Measurements from ENCODE around the gene EXOSC9.
A peak's percentile ranks its signal among the peaks of the same experiment; 100 is the strongest.

Gene EXOSC9

DNA sequence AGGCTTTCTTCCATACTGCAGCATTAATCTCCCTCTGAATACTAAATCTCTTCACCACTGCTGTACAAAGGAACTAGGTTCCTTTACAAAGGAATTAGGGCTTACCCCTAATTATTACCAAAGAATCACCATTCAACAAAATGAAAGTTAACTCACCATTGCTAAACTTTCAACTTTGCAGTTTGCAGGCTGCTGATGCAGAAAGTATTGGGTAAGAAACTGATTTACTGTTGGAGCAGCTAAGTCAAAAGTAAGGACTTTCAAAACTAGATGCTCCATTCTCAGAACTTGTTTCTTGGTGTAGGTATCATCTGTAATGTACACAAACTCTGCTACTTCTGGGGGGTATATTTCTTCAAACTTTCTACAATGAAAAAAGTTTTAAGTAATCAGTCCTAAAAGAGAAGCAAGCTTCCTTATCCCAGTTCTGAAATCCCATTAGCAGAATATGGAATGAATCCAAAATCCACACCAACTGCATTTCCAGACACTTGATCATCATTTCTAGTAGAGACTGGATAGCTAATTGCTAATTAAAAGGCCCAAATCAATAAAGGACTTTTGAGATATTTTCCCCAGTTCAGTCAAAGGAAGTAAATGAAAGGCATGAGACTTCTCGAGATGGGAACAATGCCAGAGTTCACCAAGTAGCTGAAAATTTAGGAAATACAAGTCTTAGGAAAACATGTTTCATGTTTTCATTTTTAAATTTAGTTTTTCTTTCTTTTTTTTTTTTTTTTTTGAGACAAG is 18.3 kb downstream of the EXOSC9 start:
- in situ Hi-C loops (cut with HindIII; ENCODE audit: low pct_unique_long_range_greater_than_20kb, low sequenced_read_pairs), result no loop called here
- no peak for TF ChIP-seq JUND (IDR thresholded peaks at IDR 0.05; ENCODE audit: low read depth)
- no peak for DNase-seq (ENCODE audit: low read depth in 1 of 2, low spot score in 1 of 2)

DNA sequence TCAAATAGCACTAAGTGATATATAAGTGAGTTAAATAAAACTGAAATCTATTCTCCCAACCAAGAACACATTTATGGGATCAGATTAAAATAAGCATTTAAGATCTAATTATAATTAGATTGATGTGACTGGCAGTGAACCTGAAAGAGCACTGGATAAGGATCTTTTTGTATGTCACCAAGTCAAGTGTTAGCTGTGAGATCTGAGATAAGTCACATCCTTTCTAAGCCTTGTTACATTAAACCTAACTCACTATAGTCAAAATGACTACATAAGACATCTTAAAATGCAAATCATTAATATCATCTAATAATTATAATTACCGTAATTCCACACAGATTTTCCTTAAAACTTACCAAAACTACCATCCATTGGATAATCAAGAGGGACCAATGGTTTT is 20.9 kb downstream of the EXOSC9 start:
- in situ Hi-C loops (cut with HindIII; ENCODE audit: low pct_unique_long_range_greater_than_20kb, low sequenced_read_pairs), result no loop called here
- DNase-seq (ENCODE audit: low read depth in 1 of 2, low spot score in 1 of 2), result no peak
- no peak for TF ChIP-seq JUND (IDR thresholded peaks at IDR 0.05; ENCODE audit: low read depth)

DNA sequence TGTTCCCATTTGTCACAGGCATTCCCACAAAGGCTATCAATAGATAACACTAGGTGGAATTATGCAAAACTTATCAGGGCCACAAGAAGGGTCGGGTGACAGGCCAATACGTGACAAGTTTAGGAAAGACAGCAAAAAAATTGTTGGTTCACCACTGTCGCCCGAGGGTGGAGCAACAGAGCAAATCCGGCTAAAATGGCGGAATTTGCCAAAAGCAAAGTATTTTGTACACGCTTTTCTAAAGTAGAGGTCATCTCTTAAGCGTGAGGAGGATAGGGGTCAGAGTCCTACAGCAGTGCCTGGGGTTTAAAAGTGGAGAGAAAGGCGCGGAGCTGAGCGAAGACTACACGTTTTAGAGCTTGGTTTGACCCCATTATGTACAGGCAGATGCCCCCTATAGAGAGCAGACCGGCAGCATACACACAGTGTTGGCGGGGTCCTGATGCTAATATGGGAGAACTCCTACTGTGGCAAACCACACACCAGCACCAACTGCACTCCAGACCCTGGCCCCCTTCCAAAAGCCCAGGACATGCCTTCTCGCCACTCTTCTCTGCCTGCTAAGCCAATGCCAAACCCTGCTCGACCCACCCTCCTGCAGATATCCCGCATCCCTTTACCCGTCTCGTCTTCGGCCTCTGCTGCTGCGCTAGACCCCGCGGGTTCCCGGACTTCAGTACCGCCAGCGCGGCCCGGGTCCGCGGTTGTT is 21.8 kb downstream of the EXOSC9 start:
- in situ Hi-C loops (cut with HindIII; ENCODE audit: low pct_unique_long_range_greater_than_20kb, low sequenced_read_pairs), result no loop called here
- DNase-seq (ENCODE audit: low read depth in 1 of 2, low spot score in 1 of 2), result peak in 1 of 2 experiments; percentile 20
- no peak for TF ChIP-seq JUND (IDR thresholded peaks at IDR 0.05; ENCODE audit: low read depth)

DNA sequence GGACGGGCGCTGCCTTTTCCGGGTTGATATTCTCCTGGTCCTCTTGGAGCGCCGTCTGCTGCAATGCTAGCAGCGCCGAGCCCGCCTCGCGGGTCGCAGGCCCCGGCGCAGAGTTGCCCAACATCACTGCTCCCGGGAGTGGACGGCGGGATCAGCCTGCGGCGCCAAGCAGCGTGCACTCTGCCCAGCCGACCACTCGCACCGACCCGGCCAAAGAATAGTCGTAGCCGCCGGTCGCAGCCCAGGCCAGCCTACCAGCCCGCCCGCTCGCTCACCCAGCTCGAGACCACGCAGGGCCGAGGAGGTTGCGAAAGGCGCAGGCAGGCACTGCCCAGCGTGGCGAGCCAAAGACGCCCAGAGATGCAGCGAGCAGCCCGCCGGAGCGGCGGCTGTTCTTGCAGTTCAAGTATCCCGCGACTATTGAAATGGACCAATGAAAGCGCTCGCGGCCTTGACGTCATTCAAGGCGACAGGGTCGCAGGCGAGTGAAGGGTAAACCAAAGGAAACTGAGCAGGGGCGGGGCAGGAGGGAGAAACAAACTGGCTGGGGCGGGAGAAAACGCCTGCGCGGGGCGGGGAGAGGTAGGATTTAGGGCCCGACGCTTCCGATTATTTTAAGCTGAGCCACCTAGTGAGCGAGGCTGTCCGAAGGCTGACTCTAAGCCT is 22.5 kb downstream of the EXOSC9 start, which contains the start of gene CCNA2:
Gene CCNA2, minus strand, starts transcription at position 379 of the 666 bp plus-strand sequence. Its CDS starts 255 bp downstream, at position 124.
- DNase-seq (ENCODE audit: low read depth in 1 of 2, low spot score in 1 of 2), result peak; percentile 75 to 97
- in situ Hi-C loops (cut with HindIII; ENCODE audit: low pct_unique_long_range_greater_than_20kb, low sequenced_read_pairs), result no loop called here
- no peak for TF ChIP-seq JUND (IDR thresholded peaks at IDR 0.05; ENCODE audit: low read depth)

DNA sequence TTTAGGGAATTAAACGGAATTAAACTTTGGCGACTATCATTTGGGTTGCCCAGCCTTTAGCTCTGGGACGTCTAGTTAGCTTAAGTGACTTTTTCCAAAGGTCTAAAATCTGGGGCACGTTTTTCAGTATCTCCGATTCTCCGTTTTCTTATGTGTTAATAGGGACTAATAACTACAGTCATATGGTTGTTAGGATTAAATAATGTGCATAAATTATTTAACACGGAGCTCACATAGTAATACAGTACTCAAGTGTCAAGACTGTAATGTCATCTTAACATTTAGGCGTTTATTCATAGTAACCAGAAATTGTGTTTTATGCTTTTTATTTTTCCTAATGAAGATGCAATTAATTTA is 23.0 kb downstream of the EXOSC9 start:
- no peak for TF ChIP-seq JUND (IDR thresholded peaks at IDR 0.05; ENCODE audit: low read depth)
- DNase-seq (ENCODE audit: low read depth in 1 of 2, low spot score in 1 of 2), result no peak
- in situ Hi-C loops (cut with HindIII; ENCODE audit: low pct_unique_long_range_greater_than_20kb, low sequenced_read_pairs), result no loop called here

DNA sequence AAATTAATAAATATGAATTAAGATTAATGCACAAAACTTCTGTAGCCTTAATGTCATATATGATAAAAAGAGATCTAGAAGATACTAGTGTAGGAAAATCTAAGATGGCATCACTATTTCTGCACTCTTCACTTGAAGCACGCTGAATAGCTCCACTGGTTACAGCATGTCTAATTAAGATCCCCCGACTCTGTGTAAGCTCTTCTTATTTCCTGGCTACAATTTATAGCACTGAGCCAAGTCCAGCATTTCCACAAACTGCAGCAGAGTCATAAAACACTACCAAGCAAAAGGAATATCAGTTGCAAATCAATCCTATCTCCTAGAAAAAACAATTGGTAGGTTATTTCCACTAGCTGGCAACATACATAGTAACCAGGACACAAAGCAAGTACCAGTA is 23.8 kb downstream of the EXOSC9 start:
- in situ Hi-C loops (cut with HindIII; ENCODE audit: low pct_unique_long_range_greater_than_20kb, low sequenced_read_pairs), result no loop called here
- DNase-seq (ENCODE audit: low read depth in 1 of 2, low spot score in 1 of 2), result no peak
- TF ChIP-seq JUND (IDR thresholded peaks at IDR 0.05; ENCODE audit: low read depth), result no peak

DNA sequence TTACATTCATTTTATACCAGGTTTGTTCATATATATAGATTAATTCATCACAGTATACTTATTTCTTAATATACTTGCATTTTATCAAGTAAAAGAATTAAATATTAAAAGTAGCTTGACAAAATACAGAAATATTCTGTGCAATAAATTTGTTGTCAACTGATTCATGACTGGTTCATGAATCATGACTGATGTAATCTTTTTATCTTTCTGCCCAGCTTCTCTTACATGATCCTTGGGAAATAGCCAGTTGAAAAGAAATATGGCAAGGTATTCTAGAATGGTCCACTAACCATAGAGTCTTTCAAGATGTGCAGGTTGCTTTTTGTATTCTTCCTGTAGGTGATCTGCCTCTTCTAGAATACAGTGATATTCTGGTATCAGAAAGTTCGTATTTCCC is 26.7 kb downstream of the EXOSC9 start:
- TF ChIP-seq JUND (IDR thresholded peaks at IDR 0.05; ENCODE audit: low read depth), result no peak
- DNase-seq (ENCODE audit: low read depth in 1 of 2, low spot score in 1 of 2), result no peak
- in situ Hi-C loops (cut with HindIII; ENCODE audit: low pct_unique_long_range_greater_than_20kb, low sequenced_read_pairs), result no loop called here

DNA sequence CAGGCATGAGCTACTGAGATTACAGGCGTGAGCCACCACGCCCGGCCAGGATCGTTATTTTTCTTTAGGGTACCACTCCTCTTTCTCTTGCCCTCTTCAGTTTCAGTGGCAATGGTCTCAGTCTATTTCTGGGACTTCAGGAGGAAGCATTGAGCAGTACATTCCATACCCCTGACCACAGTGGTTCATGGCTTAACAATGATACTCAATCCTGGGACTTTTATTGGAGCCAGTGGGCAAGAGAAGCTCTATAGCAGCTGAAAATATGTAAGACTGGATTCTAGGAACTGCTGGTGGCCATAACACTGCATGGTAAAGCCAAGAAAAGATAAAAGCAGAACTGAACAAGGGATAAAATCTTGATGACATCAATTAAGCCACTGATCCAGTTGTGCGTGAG is 28.4 kb downstream of the EXOSC9 start:
- TF ChIP-seq JUND (IDR thresholded peaks at IDR 0.05; ENCODE audit: low read depth), result no peak
- in situ Hi-C loops (cut with HindIII; ENCODE audit: low pct_unique_long_range_greater_than_20kb, low sequenced_read_pairs), result no loop called here
- no peak for DNase-seq (ENCODE audit: low read depth in 1 of 2, low spot score in 1 of 2)

DNA sequence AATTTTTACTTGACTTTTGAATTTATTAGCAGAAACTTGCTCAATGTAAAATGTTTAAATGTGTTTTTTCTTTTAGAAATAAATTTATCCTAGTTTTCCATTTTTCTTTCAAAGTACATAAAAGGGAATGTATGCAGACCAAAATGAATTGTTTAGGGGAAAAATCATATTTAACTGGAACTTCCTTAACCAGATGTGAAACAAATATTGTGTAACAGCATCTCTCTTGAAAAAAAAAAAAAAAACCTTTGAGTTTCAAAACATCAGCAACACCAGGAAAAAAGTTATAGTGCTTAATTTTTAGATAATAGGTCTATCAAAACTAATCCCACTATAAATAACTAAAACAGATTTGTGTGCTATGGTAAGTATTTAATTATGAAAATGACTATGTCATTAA is 37.0 kb downstream of the EXOSC9 start:
- no peak for DNase-seq (ENCODE audit: low read depth in 1 of 2, low spot score in 1 of 2)
- in situ Hi-C loops (cut with HindIII; ENCODE audit: low pct_unique_long_range_greater_than_20kb, low sequenced_read_pairs), result no loop called here
- no peak for TF ChIP-seq JUND (IDR thresholded peaks at IDR 0.05; ENCODE audit: low read depth)

DNA sequence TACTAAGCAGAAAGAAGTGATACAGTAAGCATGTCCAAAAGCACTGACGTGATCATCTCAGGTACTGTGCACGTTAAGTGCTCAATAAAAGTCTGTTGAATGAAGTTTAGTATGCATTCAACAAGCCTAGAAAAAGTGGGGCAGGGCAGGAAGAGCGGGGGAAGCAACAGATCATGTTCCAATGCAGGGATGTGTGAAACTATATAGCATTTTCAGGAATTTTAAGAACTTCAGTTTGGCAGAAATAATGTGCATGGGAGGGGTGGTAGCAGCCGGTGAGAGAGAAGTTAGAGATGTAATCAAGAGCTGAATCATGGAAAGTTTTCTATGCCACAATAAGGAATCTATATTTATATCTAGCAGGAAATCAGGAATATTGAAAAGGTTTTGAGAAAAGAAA is 41.7 kb downstream of the EXOSC9 start:
- no peak for DNase-seq (ENCODE audit: low read depth in 1 of 2, low spot score in 1 of 2)
- in situ Hi-C loops (cut with HindIII; ENCODE audit: low pct_unique_long_range_greater_than_20kb, low sequenced_read_pairs), result no loop called here

DNA sequence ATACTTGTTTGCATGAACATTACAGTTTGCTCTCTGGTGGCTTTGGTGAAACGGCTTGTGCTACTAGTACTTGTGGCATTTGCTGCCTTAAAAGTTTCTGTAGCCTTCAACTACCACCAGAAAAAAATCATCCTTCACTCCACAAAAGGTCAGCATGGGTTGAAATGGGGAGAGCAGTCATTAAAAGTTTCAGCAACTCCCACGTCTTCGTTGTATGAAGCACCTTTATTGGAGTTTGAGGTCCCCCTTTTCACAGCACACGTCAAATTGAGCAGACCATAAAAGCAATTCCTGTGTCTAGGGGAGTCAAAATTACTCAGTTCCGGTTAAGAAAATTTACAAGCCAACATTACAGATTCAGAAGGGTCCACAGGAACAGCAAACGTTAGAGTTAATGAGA is 45.5 kb downstream of the EXOSC9 start:
- no peak for DNase-seq (ENCODE audit: low read depth in 1 of 2, low spot score in 1 of 2)
- TF ChIP-seq JUND (IDR thresholded peaks at IDR 0.05; ENCODE audit: low read depth), result no peak
- in situ Hi-C loops (cut with HindIII; ENCODE audit: low pct_unique_long_range_greater_than_20kb, low sequenced_read_pairs), result no loop called here

More for the DNA sequence above, 41.7 kb downstream of the EXOSC9 start:
- no peak for TF ChIP-seq JUND (IDR thresholded peaks at IDR 0.05; ENCODE audit: low read depth)

DNA sequence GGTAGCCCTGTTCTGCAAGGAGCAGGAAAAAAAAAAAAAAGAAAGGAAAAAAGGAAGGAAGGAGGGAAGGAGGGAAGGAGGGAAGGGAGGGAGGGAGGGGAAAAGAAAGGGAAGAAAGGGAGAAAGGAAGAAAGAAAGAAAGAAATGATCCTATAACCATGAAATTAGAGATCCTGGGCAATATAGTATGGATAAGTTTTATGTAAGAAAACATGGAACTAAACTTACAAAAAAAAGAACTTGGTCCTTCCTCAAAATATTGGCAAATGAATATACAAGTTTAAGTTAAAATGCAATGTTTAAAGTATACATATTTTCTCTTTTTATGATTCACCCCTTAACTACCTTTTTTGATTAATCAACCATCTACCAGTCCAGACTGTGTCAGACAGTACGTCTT is 50.2 kb downstream of the EXOSC9 start:
- no peak for TF ChIP-seq JUND (IDR thresholded peaks at IDR 0.05; ENCODE audit: low read depth)
- no peak for DNase-seq (ENCODE audit: low read depth in 1 of 2, low spot score in 1 of 2)
- in situ Hi-C loops (cut with HindIII; ENCODE audit: low pct_unique_long_range_greater_than_20kb, low sequenced_read_pairs), result no loop called here

DNA sequence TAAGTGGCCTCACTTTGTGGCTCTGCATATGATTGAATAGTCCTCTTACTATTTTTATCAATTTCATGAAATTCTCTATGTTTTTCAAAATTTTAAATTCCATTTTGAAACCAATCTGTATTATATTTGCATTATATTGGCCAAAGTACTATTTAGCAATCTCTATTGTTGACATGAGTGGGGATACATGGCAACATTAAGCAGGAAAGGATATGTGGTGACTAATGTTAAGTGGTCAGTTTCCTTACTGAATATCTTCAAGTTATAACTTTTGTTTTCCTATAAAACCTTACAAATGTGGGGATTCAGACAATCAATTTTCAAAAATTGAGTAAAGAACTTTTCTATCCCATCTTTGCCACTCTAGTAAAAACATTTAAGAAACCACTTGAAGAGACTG is 59.0 kb downstream of the EXOSC9 start:
- in situ Hi-C loops (cut with HindIII; ENCODE audit: low pct_unique_long_range_greater_than_20kb, low sequenced_read_pairs), result no loop called here
- TF ChIP-seq JUND (IDR thresholded peaks at IDR 0.05; ENCODE audit: low read depth), result no peak
- no peak for DNase-seq (ENCODE audit: low read depth in 1 of 2, low spot score in 1 of 2)

Measured in T47D (cell line).